Anterior cingulate cortex (tissue), 58 donors: ENCODE measurements around the gene LDLRAD4.
"Not testable (repeated sequence)": the region's sequence is repeated elsewhere in the genome, so short reads cannot be mapped to it uniquely, and the experiment has no call there.

Experiments used
- DNase-seq, 58 donors: peaks; one replicate each; lab custom pipeline; 2025; lab: John Stamatoyannopoulos, UW

LDLRAD4 gene

DNA sequence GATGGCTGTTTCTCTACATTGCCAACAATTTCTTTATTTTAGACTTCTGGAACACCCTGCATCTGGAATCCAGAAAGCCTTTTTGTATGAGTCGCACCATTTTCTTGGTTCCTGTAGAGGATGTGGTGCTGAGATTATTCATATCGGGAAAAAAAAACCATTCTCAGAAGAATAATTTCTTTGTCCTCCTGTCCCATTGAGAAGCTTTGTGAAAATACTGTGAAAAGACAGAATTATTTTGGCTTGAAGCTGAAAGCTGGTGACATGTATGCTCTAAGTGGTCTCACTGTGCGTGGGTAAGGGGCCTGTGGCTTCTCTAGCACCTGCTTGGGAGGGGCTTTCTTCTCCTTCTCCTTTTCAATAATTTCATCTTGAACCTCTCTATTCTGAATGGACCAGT, 369.4 kb downstream of the LDLRAD4 start:
- no peak for DNase-seq

DNA sequence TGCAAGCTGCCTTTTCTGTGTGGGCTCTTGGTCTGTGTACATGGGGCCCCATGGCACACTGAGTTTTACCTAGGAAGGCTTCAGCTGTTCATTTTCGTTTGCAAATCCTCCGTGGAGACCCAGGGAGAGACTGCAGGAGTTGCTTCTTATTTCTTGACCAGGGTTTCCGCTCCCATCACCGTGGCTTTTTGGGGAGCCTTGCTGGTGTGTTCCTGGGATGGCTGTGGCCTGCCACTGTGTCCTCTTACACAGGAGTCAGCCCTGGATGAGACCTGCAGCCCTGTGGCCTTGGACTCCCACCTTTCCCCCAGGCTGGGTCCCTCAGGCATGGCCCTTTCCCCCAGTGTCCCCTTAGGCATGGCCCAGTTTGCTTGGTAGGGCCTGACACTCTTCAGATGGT, 370.8 kb downstream of the LDLRAD4 start:
- no peak for DNase-seq

DNA sequence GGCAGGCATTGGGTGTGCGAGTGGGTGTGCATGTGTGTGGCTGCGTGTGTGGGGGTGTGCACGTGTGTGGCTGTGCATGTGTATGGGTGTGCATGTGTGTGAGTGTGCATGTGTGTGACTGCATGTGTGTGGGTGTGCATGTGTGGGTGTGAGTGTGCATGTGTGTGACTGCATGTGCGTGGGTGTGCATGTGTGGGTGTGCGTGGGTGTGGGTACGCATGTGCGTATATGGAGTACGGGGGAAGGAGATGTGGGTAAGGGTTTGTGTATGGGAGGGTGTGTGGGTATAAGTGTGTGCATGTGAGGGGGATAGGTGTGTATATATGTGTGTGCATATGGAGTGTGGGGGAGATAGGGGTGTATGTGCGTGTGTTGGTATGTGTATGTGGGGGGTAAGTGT, 371.4 kb downstream of the LDLRAD4 start:
- no peak for DNase-seq

DNA sequence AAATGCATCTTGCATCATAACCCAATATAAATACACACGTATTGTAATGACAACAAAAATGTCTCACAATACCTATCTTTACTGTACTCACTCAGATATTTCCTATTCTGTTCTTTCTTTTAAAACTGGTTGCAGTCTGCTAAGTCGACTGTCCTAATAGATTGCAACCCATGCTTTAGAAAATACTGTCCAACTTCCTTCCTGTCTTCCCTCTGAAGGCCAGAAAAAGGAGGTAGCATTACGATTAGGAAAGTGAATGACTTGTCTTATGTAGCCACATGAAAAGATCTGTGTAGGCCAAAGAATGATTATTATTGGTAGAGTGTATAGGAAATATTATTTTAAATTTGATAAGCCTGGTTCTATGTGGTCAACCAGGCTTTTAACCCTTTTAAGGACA, 373.7 kb downstream of the LDLRAD4 start:
- no peak for DNase-seq

DNA sequence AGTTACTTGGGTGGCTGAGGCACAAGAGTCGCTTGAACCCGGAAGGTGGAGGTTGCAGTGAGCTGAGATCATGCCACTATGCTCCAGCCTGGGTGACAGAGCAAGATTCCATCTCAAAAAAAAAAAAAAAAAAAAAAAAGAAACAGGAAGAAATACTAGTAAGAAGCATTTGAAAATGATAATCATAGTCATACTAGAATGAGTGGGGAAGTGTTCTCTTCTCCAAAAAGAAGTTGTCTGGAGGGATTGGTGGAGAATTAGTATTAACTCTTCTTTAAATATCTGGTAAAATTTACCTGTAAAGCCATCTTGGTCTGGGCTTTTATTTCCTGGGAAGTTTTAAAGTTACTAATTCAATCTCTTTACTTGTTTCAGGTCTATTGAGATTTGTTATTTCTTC, 376.0 kb downstream of the LDLRAD4 start:
- no peak for DNase-seq

DNA sequence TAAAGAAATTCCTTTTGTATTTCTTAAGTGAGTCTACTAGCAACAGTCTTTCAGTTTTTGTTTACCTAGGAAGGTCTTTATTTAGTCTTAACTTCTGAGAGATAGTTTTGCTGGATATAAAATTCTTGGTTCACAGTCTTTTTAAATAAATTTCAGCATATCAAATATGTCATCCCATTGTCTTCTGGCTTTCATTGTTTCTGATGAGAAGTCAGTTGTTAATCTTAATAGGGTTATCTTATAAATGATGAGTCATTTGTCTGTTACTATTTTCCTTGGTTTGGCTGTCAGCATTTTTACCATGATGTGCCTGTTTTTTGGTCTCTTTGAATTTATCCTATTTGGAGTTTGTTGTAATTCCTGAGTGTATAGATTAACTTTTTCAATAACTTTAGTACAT, 378.5 kb downstream of the LDLRAD4 start:
- DNase-seq = no peak

DNA sequence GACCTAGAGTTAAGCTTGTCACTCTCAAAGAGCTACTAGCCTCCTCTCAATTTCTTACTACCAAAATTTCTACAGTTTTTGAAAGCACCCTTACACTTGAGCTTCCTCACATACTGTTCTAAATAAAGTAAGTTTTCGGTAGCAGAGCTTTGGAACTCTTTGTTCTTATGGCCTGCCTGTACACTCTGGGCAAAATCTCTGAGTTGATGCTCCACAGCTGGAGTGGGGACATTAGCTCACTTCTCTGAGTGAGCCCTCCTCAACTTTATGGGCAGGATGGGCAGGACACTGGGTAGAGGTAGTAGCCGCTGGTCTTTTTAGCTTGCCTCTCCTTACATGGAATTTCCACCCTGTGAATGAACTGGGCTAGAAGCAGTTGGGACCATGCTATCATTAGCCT, 380.0 kb downstream of the LDLRAD4 start:
- no peak for DNase-seq

DNA sequence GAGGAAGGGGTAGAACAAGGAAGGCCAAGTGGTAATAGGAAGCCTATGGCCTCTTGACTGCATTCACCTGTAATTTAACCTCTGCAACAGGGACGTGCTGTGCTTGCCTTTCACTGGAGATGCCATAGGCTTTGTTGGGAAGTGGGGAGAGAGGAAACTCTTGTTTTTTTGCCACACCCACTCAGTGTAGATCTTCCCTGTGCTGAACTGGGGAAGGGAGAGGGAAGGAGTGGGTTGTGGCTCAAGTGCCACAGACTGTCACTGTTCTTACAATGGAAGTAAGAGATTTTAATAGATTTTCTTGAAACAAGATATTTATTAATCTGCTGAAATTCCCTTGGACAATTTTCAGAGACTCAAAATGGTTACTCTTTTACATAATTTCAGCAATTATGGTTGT, 380.5 kb downstream of the LDLRAD4 start:
- no peak for DNase-seq

DNA sequence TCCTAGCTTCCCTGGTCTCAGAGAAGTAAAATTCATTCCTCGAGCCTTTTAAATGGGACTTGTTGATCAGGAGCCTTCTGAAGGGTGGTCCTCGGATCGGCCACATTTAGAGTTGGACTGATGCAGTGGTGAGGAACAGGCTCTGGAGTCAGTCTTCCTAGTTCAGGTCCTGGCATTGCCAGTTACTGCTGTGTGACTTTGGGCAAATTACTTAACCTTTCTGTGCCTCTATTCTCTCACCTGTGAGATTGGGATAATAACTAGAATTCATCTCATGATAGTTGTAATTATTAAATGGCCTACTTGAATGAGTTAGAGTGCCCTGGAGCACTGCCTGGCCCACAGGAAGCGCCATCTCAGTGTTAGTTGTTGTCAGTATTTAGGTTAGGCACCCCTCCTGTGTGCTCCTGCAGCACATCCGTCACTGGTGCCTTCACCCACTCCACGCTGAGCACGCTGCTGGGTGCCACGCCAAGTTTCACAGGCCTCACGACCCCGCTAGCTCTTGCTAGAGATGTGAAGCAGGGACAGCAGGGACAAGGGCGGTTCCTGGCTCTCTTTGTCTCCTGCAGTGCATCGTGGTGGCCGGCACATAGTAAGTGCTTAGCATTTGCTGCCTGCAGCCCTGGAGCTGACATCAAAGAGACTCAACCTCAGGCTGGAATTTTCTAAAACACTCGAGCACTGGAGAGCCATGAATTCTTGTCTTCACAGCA, 384.9 kb downstream of the LDLRAD4 start:
- no peak for DNase-seq

DNA sequence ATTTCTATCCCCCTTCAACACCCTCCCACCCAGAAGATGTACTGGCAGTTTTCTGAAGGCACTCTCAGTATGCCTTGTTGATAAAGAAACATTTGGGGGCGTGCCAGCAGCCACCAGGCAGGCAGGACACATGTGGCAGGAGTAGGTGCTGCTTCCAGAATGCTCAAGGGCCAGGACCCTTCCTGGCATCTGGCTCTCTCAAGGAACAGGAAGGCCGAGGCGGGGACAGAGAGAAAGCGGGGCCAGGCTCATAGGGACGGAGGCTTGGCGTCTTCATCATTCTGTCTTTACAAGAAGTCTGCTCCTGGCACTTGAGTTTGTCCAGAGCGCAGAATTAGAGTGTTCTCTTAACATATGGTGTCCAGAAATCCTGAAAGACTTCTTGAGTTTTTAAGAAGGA, 386.2 kb downstream of the LDLRAD4 start:
- DNase-seq = no peak

DNA sequence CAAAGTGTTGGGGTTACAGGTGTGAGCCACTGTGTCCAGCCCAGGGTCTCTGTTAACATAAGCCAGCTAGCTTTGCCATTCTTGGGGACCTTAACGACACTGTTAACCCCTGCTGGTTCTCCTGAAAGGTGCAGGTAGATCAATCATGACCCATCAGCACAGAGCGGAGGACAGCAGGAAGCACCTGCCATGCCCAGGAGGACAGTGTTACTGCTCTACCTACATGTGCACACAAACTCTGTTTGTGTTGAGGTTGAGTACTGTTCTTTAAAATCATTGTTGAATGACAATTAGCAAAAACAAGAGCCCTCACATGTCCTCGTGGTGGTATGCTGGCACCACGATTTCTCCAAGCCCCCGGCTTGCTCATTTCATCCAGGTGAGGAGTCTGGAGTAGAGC, 386.9 kb downstream of the LDLRAD4 start:
- DNase-seq = no peak

DNA sequence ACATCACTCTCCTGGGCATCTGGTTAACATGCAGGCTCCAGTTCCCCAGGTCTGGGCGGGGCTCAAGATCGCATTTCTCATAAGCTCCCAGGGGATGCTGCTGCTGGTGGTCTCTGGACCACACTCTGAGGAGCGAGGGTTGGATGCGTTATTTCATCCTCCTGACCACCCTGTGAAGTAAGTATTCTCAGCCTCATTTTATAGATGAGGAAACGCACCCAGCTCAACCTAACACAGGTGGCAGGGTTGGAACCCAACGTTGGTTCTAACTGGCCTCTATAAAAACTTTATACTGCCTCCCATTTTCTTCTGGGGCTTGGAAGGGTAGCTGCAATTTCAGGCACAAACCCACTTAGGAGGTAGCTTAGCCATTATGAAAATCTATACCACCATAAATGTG, 387.3 kb downstream of the LDLRAD4 start:
- no peak for DNase-seq

DNA sequence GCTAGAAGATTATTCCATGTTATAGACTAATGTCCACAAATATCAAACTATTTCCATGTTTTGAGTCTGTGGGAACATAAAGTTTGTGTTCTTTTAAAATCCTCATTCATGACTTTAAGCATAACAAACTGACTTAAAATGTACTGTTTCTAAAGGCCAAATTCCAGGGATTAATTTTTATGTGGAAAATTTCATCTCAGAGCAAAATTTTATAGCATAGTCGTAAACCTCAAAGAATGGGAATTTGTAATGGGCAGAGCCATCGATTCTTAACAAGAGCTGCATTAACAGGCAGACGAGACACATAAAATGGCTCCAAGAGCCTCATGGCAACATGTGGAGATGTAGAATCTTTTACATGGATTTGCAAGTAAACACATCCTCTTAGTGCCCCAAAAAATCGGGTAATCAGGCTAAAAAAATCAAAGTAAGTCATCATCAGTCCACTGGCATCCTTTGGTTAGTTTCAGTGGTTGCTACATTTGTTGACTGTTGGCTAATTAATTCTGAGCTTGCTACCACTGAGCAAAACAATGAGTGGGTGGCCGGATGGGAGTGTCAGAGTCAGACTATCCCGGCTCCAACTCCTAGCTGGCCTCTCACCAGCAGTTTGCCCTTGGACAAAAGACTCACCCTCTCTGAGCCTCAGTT, 388.2 kb downstream of the LDLRAD4 start:
- DNase-seq = no peak

DNA sequence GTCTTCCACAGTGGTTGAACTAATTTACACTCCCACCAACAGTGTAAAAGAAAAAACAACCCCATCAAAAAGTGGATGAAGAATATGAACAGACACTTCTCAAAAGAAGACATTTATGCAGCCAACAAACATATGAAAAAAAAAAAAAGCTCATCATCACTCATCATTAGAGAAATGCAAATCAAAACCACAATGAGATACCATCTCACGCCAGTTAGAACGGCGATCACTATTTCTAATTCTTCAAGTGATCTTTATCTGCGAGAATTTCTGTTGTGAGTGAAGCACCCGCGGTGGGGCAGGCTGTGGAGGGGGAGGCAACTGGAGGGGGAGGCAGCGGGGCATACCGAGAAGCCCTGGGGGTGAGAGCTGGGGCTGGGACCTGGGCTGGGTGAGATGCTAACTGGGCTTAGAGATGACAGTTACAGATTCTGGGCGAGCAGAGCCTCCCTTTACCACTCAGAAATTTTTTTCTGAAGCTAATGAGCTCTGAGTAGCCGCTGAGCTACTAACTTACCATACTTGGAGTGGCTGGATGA, 389.5 kb downstream of the LDLRAD4 start:
- DNase-seq = not testable (repeated sequence)

DNA sequence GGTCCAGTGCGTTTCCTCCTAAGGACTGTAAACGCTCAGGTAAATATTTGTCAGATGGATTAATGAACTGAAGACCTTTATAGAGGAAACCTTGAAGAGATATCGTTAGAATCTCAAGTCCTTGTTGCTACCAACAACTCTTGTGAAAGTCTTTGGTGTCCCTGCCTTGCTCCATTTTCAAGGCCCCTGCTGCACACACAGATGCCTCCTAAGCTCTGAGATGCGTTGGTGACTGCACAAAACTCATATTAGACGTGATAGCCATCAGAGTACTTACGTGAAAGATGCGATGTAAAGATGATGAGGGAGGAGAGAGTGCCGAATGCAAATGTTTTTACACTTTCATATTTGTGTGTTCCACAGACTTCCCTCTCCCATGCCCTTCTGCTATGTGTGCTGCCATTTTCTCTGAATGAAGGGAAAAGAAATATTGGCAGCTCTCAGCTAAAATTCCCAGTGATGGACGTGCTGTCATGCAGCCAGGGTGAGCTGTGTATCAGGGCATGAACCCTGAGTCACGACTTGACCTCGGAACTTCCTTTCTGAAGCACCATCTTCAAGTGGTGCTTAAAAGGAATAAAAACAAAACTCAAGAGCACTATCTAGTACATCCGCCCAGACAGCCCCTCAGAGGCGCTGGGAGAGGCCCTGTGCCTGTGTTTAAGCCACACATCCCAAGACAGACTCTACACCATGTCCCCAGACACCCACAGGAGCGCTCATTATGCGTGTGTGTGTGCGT, 390.4 kb downstream of the LDLRAD4 start:
- DNase-seq = no peak

DNA sequence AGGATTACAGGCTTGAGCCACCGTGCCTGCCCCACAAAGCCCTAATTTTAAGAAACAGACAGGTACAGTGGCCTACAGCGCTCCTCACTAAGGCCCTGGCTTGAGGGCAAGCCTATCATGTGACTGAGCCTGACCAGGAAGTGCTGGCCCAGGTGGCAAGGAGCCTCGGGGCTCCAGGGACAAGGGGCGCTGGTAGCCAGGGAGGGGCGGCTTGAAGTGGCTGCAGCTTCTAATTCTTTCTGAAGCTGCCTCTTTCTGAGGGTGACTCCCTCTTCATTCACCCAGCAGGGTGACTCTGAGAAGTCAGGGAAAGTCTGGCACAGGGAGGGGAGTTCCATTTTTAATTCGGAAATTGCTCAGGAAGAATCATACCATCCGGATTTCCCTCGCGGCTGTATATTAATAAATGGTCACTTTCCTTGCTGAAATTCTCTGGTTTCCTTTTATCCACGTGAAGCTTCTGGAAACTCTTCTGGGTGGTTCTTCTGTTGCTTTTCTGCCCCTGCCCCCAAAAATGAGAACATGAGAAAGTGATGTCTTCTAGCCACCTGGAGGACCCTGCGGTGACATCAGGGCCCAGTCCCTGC, 392.1 kb downstream of the LDLRAD4 start:
- DNase-seq = no peak

DNA sequence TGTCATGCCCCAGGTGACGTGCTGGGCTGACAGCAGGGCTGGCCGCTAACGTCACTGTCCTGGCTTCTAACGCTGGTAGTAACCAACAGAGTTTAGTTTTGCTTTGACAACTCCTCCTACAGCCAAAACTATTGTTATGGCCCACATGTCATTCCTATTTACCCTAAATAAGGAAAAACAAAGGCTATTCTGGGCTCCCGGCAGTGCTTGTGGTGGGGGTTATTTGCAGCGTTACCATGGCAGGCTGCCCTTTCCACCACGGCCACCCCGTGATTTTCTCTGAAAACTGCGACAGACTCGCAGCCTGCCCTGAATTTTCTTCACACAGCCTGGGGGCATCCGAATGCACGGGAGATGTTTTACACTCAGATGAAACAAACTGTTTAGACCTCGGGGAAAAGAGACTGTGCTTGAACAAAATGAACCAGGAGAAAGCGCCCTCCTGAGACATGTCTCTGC, 392.6 kb downstream of the LDLRAD4 start:
- DNase-seq = peak in 46 of 58 donors; percentile 33 to 88 (median 68)

DNA sequence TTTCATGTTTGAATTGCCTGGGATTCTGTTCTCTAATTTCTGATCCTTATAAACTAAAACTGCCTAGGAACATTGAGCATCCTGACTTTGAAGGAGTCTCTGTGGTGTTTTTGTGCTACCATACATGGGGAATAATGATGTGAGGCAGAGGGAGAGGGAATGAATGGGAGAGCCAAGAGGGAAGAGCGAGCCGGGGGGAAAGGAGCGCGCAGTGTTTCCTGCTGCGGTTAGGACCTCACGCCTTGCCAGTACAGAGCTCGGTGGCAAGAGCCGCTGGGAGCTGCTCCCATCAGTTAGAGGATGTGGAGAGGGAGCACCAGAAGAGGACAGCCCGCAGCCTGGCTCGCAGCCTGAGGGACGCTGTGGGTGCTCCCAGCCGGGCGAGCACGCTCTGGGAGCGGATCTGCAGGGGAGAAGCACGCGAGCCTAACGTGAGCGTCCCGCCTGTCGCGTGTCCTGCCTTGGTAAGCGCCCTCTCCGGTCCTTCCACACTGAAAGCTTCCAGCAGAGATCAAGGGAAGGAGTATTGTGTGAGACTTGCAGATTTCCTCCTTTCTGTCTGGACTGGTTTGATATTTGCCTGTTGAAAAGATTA, 393.1 kb downstream of the LDLRAD4 start:
- DNase-seq = peak in 49 of 58 donors; percentile 33 to 80 (median 63)

DNA sequence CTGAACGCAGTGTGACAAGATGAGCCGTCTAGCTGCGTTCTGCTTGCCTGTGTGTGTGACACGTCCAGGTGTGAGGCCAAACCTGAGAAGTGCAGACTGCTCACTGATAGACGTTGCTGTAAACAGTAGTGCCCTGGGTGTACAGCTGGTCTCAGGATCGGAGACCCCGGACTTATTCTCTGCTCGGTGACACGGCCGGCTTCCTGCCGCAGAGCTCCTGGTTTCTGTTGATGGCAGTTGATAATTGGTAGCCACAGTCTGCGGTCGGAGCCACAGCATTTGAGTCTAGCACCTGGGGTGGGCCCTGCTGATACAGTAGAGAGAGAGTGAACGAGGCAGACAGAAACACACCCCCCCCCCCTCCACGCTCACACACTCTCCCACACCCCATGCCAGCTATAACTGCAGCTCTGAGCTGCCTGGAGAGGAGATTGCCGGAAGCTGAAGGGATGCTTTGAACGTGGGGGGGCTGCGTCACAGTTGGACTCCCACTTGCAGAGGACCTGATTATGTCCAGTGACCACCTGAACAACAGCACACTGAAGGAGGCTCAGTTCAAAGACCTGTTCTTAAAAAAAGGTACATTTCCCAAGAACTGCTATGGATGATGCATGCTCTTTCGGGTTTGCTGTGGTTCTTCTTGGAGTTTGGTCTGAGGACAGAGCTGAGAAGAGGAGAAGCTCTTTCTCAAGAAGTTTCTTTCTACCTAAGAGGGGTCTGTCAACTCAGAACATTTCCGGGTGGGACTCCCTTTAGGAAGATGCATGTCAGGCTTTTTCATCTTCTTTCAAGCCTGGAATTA, 393.8 kb downstream of the LDLRAD4 start:
- peak in 48 of 58 donors; percentile 30 to 86 (median 67) for DNase-seq

DNA sequence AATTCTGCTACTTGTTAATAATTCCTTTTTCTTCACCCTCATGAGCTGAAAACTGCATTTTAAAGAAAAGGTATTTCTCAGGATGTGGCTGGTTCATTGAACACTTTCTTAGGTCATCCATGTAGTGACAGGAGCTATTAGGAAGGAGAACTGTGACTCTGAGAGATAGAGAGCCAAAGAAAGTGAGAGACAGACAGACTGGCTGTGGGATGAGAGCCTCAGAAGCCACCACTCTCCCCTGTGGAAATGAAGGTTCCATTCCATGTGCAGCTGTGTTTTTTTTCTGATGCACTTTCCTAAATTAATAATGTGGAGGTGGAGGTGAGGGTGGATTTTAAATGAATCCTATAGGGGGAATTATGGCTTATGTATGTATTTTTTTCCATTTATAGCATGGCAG, 394.5 kb downstream of the LDLRAD4 start:
- DNase-seq = no peak
